SU-DHL-6 (cell line): ENCODE results near the gene GPC3.
"Not testable (repeated sequence)": the region's sequence is repeated elsewhere in the genome, so short reads cannot be mapped to it uniquely, and the experiment has no call there.

Experiments
- H2AFZ ChIP-seq: fragments of 200-600 bp; sonication (generic); 2 replicates; pipeline ENCODE4 v1.6.1; 2014; ENCODE audit warnings: low read depth, mild to moderate bottlenecking, moderate library complexity, mixed read lengths, antibody characterized with exemption, low read length; ENCODE audit not compliant: severe bottlenecking
- H3F3A ChIP-seq: fragments of 200-600 bp; shearing (Covaris generic); 2 replicates; pipeline ENCODE4 v1.6.0; 2016; ENCODE audit warnings: antibody characterized with exemption, mild to moderate bottlenecking; ENCODE audit not compliant: insufficient read depth
- H3K27ac ChIP-seq: fragments of 200-600 bp; sonication (generic); 2 replicates; pipeline ENCODE4 v1.5.1; 2016; ENCODE audit warnings: low read depth, mild to moderate bottlenecking, low read length, moderate library complexity, mixed read lengths
- H3K27me3 ChIP-seq: fragments of 200-600 bp; sonication (generic), shearing (Covaris generic); 2 replicates; pipeline ENCODE4 v1.6.0; 2014; ENCODE audit warnings: mild to moderate bottlenecking, low read length
- H3K36me3 ChIP-seq: fragments of 200-600 bp; sonication (generic); 2 replicates; pipeline ENCODE4 v1.6.1; 2014; ENCODE audit warnings: mild to moderate bottlenecking, low read length, mixed read lengths
- H3K4me2 ChIP-seq: fragments of 300-600, 200-600 bp; shearing (Covaris generic), sonication (generic); 2 replicates; pipeline ENCODE4 v1.6.0; 2014; ENCODE audit warnings: low read length, low read depth, mild to moderate bottlenecking; ENCODE audit not compliant: poor library complexity, severe bottlenecking
- H3K4me3 ChIP-seq: fragments of 200-600 bp; sonication (generic); 2 replicates; pipeline ENCODE4 v1.5.1; 2014; ENCODE audit warnings: antibody characterized with exemption, low read length, mild to moderate bottlenecking, mixed read lengths; ENCODE audit not compliant: insufficient read depth, poor library complexity, severe bottlenecking
- H3K79me2 ChIP-seq: fragments of 200-600 bp; sonication (generic); 2 replicates; pipeline ENCODE4 v1.6.1; 2014; ENCODE audit warnings: mild to moderate bottlenecking, low read length, moderate library complexity; ENCODE audit not compliant: insufficient read depth
- H3K9ac ChIP-seq: fragments of 200-600 bp; sonication (generic); 2 replicates; pipeline ENCODE4 v1.7.0; 2014; ENCODE audit warnings: mild to moderate bottlenecking, low read length
- H3K9me2 ChIP-seq: fragments of 200-600 bp; sonication (generic); replicated peaks from 2 replicates; pipeline ENCODE4 v1.6.1; 2014; ENCODE audit warnings: low read length; ENCODE audit not compliant: insufficient read depth
- H3K9me3 ChIP-seq: fragments of 200-600 bp; sonication (generic); 2 replicates; pipeline ENCODE4 v1.6.1; 2014; ENCODE audit warnings: low read length, mixed read lengths; ENCODE audit not compliant: insufficient read depth
- H4K20me1 ChIP-seq: fragments of 200-600 bp; sonication (generic); 2 replicates; pipeline ENCODE4 v1.6.1; 2014; ENCODE audit warnings: low read depth, mild to moderate bottlenecking, antibody characterized with exemption, low read length, moderate library complexity, mixed read lengths
- CTCF ChIP-seq: fragments of 200-600 bp; sonication (generic); IDR thresholded peaks from one replicate; pipeline ENCODE4 v1.5.1; 2017; ENCODE audit warnings: antibody characterized with exemption, mild to moderate bottlenecking, low read length, moderate library complexity; ENCODE audit not compliant: insufficient read depth, poor library complexity, severe bottlenecking
- EZH2phosphoT487 ChIP-seq: fragments of 200-600 bp; sonication (generic), shearing (Covaris generic); conservative IDR thresholded peaks from 2 replicates; pipeline ENCODE4 v1.6.1; 2018; ENCODE audit warnings: mild to moderate bottlenecking, antibody characterized with exemption, low read length, moderate library complexity, mixed read lengths

Gene GPC3

GRCh38 chrX:133991814-133992213 lies 6.4 kb upstream of the GPC3 start:
- H3K9ac ChIP-seq = no peak overlapping the region
- no peak overlapping the region for H2AFZ ChIP-seq
- TF ChIP-seq EZH2phosphoT487 (no peak), CTCF (no peak)
- H3K27me3 ChIP-seq = no peaks in the 10 kb centered on the region
- no peak overlapping the region for H3K4me3 ChIP-seq
- no peaks in the 10 kb centered on the region for H3K36me3 ChIP-seq
- H3K79me2 ChIP-seq = no peaks in the 10 kb centered on the region
- H4K20me1 ChIP-seq = no peaks in the 10 kb centered on the region
- H3F3A ChIP-seq = no peaks in the 10 kb centered on the region
- H3K4me2 ChIP-seq = no peak overlapping the region
- no peak overlapping the region for H3K27ac ChIP-seq
- H3K9me3 ChIP-seq = no peaks in the 10 kb centered on the region
- H3K9me2 ChIP-seq = no peaks in the 10 kb centered on the region

GRCh38 chrX:133991057-133991456 lies 5.7 kb upstream of the GPC3 start:
- not testable (repeated sequence) for H3K36me3 ChIP-seq, H3F3A ChIP-seq, H3K4me2 ChIP-seq, H3K9me2 ChIP-seq, H2AFZ ChIP-seq, H3K27me3 ChIP-seq, H3K9me3 ChIP-seq, H3K27ac ChIP-seq, H3K4me3 ChIP-seq, H4K20me1 ChIP-seq, H3K9ac ChIP-seq, H3K79me2 ChIP-seq

- no peaks in the 10 kb centered on the region for H3K27me3 ChIP-seq
- H3K9me3 ChIP-seq = no peaks in the 10 kb centered on the region
- H3K9ac ChIP-seq = no peak overlapping the region
- no peak overlapping the region for H3K27ac ChIP-seq
- H3K36me3 ChIP-seq = no peaks in the 10 kb centered on the region
- H3K4me3 ChIP-seq = no peak overlapping the region
- no peaks in the 10 kb centered on the region for H3F3A ChIP-seq
- H3K4me2 ChIP-seq = no peak overlapping the region
- no peaks in the 10 kb centered on the region for H4K20me1 ChIP-seq
- H2AFZ ChIP-seq = no peak overlapping the region
- no peaks in the 10 kb centered on the region for H3K9me2 ChIP-seq
- no peaks in the 10 kb centered on the region for H3K79me2 ChIP-seq
- TF ChIP-seq CTCF = no peak
- TF ChIP-seq EZH2phosphoT487 = no peak
Observed at GRCh38 chrX:133989993-133990392, 4.6 kb upstream of the GPC3 start.

- no peak overlapping the region for H3K9ac ChIP-seq
- H3K9me3 ChIP-seq = no peaks in the 10 kb centered on the region
- no peak overlapping the region for H3K4me3 ChIP-seq
- no peak overlapping the region for H3K4me2 ChIP-seq
- H2AFZ ChIP-seq = no peak overlapping the region
- no peaks in the 10 kb centered on the region for H3K79me2 ChIP-seq
- H3K9me2 ChIP-seq = no peaks in the 10 kb centered on the region
- H3K27me3 ChIP-seq = no peaks in the 10 kb centered on the region
- H4K20me1 ChIP-seq = no peaks in the 10 kb centered on the region
- TF ChIP-seq CTCF (no peak), EZH2phosphoT487 (no peak)
- no peak overlapping the region for H3K27ac ChIP-seq
- H3K36me3 ChIP-seq = no peaks in the 10 kb centered on the region
- H3F3A ChIP-seq = no peaks in the 10 kb centered on the region
Observed at GRCh38 chrX:133989490-133989889, 4.1 kb upstream of the GPC3 start.
